ENCODE measurements around the gene MACROH2A1.

MACROH2A1 gene

DNA sequence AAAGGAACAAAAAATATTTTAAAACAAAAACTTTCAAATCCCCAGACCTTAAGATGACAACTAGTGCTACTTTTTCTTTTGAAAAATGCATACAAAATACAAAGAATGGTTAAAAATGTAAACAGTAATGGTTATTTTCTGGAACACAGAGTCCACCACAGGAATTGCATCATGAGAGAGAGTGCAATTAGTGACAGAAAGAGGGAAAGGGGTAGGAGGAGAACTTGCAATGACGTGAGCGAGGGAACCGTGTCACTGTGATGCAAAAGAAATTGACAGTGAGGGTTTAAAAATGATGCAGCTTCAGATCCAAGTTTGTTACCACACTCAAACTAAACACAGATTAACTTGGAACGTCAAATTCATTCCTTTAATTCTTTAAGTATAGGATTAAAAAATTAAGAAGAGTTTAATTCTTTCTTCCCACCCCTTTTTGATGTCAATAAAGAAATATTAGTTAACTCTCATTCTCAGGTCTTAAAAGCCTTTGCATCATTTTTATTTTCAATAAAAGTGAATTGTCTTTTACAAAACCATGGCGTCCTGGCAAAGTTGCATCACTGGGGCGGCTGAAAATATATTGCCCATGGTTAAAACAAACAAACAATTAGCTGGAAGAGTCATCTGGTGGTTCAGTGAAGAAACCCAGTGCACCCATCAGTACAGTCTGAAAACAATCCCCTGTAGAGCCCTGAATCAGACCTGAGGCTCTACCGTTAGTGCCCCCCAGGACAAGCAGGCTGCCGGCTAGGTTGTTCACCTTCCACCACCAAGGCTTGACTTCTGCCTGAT, 39.5 kb downstream of the MACROH2A1 start:
- TF ChIP-seq YY1 (IDR thresholded peaks at IDR 0.05; ENCODE audit: low read depth): no peak
- TF ChIP-seq CREB1 (IDR thresholded peaks at IDR 0.05; ENCODE audit: low read depth): no peak
- no peak for TF ChIP-seq TAF1 (IDR thresholded peaks at IDR 0.05; ENCODE audit: low read depth)
- TF ChIP-seq EGR1 (IDR thresholded peaks at IDR 0.05): no peak
- TF ChIP-seq ZBTB7A (IDR thresholded peaks at IDR 0.05; ENCODE audit: low read depth): no peak
- TF ChIP-seq RAD21 (IDR thresholded peaks at IDR 0.05; ENCODE audit: low read depth): no peak
- TF ChIP-seq, protein P1, sequence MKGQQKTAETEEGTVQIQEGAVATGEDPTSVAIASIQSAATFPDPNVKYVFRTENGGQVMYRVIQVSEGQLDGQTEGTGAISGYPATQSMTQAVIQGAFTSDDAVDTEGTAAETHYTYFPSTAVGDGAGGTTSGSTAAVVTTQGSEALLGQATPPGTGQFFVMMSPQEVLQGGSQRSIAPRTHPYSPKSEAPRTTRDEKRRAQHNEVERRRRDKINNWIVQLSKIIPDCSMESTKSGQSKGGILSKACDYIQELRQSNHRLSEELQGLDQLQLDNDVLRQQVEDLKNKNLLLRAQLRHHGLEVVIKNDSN (IDR thresholded peaks at IDR 0.05): no peak
- TF ChIP-seq, protein P2, sequence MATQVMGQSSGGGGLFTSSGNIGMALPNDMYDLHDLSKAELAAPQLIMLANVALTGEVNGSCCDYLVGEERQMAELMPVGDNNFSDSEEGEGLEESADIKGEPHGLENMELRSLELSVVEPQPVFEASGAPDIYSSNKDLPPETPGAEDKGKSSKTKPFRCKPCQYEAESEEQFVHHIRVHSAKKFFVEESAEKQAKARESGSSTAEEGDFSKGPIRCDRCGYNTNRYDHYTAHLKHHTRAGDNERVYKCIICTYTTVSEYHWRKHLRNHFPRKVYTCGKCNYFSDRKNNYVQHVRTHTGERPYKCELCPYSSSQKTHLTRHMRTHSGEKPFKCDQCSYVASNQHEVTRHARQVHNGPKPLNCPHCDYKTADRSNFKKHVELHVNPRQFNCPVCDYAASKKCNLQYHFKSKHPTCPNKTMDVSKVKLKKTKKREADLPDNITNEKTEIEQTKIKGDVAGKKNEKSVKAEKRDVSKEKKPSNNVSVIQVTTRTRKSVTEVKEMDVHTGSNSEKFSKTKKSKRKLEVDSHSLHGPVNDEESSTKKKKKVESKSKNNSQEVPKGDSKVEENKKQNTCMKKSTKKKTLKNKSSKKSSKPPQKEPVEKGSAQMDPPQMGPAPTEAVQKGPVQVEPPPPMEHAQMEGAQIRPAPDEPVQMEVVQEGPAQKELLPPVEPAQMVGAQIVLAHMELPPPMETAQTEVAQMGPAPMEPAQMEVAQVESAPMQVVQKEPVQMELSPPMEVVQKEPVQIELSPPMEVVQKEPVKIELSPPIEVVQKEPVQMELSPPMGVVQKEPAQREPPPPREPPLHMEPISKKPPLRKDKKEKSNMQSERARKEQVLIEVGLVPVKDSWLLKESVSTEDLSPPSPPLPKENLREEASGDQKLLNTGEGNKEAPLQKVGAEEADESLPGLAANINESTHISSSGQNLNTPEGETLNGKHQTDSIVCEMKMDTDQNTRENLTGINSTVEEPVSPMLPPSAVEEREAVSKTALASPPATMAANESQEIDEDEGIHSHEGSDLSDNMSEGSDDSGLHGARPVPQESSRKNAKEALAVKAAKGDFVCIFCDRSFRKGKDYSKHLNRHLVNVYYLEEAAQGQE (IDR thresholded peaks at IDR 0.05; ENCODE audit: low read depth): no peak
- TF ChIP-seq TCF12 (IDR thresholded peaks at IDR 0.05; ENCODE audit: low read depth): no peak
- TF ChIP-seq CEBPB (IDR thresholded peaks at IDR 0.05): no peak
- TF ChIP-seq TEAD4 (IDR thresholded peaks at IDR 0.05): no peak
- TF ChIP-seq FOXM1 (IDR thresholded peaks at IDR 0.05; ENCODE audit: borderline replicate concordance, low read depth): no peak
- TF ChIP-seq, protein P3, sequence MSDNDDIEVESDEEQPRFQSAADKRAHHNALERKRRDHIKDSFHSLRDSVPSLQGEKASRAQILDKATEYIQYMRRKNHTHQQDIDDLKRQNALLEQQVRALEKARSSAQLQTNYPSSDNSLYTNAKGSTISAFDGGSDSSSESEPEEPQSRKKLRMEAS (IDR thresholded peaks at IDR 0.05): no peak
- no peak for TF ChIP-seq EP300 (IDR thresholded peaks at IDR 0.05; ENCODE audit: borderline replicate concordance)
- no peak for TF ChIP-seq NFIC (IDR thresholded peaks at IDR 0.05)

DNA sequence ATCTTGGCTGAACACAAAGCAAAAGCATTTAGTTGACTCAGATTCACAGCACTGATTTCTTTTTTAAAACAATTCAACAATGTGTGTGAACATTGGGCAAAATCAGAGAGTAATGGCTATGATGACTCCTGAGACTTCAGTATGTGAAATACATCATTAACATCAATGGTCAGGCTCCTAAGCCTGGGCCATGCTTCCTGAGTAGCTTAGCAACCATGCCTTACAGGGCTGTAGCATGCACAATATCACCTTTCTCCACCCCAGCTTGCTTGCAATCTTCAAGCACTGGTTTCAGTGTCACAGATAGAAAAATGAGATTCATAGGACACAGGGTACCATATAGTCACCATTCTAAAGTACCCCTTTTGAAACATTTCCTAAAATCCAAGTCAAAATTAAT, 41.3 kb downstream of the MACROH2A1 start:
- TF ChIP-seq, protein P2 (IDR thresholded peaks at IDR 0.05; ENCODE audit: low read depth): no peak
- TF ChIP-seq EGR1 (IDR thresholded peaks at IDR 0.05) (no peak), ZBTB7A (IDR thresholded peaks at IDR 0.05; ENCODE audit: low read depth) (no peak)

DNA sequence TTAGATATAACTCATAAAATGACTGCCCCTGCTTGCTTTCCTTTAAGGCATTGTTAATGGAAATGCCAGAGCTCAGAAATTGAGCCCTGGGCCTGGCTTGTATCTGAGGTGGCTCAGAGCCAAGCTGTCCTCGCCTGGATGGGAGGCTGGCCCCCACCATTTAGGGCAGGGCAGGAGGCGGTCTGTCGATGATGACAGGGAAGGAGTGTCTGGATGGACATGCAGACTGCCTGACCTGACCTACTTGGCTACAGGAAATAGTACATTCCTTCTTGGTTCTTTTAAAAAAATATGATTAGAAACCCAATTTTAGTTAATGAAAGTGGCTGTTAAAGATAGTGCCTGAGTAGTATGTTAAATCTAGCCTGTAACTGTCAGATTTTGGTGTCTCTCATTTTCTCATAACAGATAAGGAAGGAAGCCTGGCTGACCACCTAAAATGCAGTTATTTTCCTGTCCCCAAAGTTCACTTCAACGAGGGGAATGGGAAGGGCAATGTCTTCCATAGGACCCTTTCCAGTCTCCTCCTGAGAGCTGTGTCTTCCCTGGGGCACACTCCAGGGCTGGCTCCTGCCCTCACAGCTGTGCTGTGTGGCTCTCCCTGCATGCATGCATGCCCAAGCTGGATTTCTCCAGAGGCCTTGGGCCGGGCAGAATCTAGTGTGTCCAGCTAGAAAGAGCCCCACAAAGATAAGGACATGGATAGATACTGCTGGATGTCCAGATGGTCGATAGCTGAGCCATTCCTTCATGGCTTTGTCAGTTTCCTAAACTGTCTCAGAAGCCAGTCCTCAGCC, 42.3 kb downstream of the MACROH2A1 start:
- TF ChIP-seq ZBTB7A (IDR thresholded peaks at IDR 0.05; ENCODE audit: low read depth) (no peak), CREB1 (IDR thresholded peaks at IDR 0.05; ENCODE audit: low read depth) (no peak), NFIC (IDR thresholded peaks at IDR 0.05) (no peak), TCF12 (IDR thresholded peaks at IDR 0.05; ENCODE audit: low read depth) (no peak), EP300 (IDR thresholded peaks at IDR 0.05; ENCODE audit: borderline replicate concordance) (no peak), YY1 (IDR thresholded peaks at IDR 0.05; ENCODE audit: low read depth) (no peak), EGR1 (IDR thresholded peaks at IDR 0.05) (no peak), FOXM1 (IDR thresholded peaks at IDR 0.05; ENCODE audit: borderline replicate concordance, low read depth) (no peak), TAF1 (IDR thresholded peaks at IDR 0.05; ENCODE audit: low read depth) (no peak), RAD21 (IDR thresholded peaks at IDR 0.05; ENCODE audit: low read depth) (no peak), CEBPB (IDR thresholded peaks at IDR 0.05) (no peak), TEAD4 (IDR thresholded peaks at IDR 0.05) (no peak)
- TF ChIP-seq, protein P2 (IDR thresholded peaks at IDR 0.05; ENCODE audit: low read depth): no peak
- TF ChIP-seq, protein P1 (IDR thresholded peaks at IDR 0.05): no peak
- TF ChIP-seq, protein P3 (IDR thresholded peaks at IDR 0.05): no peak

DNA sequence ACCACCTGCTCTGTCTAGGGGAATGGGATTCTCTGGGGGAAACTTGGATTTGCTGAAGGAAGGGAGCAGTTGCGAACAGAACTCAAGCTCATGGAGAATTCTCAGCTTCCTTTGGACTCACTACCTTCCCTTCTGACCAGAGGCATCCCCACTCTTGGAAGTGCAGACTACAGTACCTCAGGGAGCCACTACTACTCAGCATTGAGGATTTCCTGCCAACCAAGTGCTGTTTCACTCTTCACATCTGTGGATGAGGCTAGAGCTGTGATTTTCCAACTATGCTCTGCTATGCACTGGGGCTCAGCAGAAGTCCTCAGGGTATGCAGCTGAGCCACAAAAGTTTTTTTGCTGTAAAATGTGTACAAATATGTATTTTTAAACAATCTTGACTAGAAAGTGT, 43.9 kb downstream of the MACROH2A1 start:
- no peak for TF ChIP-seq FOXM1 (IDR thresholded peaks at IDR 0.05; ENCODE audit: borderline replicate concordance, low read depth)

Data from Ishikawa (cell line).